GM06990 (cell line): ENCODE data around the gene ZBTB20.

ENCODE experiments used
- DNase-seq: peaks from one replicate; pipeline ENCODE4 v3.0.0-alpha.2; 2011; ENCODE audit not compliant: insufficient read length; ENCODE audit errors: extremely low read depth
- H3K27me3 ChIP-seq: replicated peaks from 2 replicates; pipeline ENCODE4 v1.6.0; 2011; ENCODE audit warnings: low read length; ENCODE audit not compliant: control insufficient read depth, insufficient read depth
- H3K36me3 ChIP-seq: 2 replicates; pipeline ENCODE4 v1.5.1; 2011; ENCODE audit warnings: low read length; ENCODE audit not compliant: control insufficient read depth, insufficient read depth
- H3K4me3 ChIP-seq: replicated peaks from 2 replicates; pipeline ENCODE4 v1.5.1; 2011; ENCODE audit warnings: low read depth, mild to moderate bottlenecking, control low read depth, low read length
- CTCF ChIP-seq: IDR thresholded peaks from 2 replicates; pipeline ENCODE4 v1.5.1; 2011; ENCODE audit warnings: low read length, control low read depth, mild to moderate bottlenecking, inconsistent platforms; ENCODE audit not compliant: insufficient read depth, poor library complexity, severe bottlenecking

Gene ZBTB20

GRCh38 chr3:114707252-114707860 lies 439.7 kb downstream of the ZBTB20 start:
- no peaks in the 10 kb centered on the region for H3K27me3 ChIP-seq
- no peak for DNase-seq
- TF ChIP-seq CTCF, result no peak
- no peak overlapping the region for H3K4me3 ChIP-seq
- no peaks in the 10 kb centered on the region for H3K36me3 ChIP-seq

GRCh38 chr3:114706591-114707232 lies 440.4 kb downstream of the ZBTB20 start:
- peak; percentile 16 for DNase-seq
- Histone ChIP-seq H3K4me3 (no peak overlapping the region), H3K27me3 (no peaks in the 10 kb centered on the region), H3K36me3 (no peaks in the 10 kb centered on the region)
- TF ChIP-seq CTCF, result no peak

GRCh38 chr3:114700637-114701234 lies 446.4 kb downstream of the ZBTB20 start:
- H3K4me3 ChIP-seq, result no peak overlapping the region
- DNase-seq, result no peak
- H3K27me3 ChIP-seq, result no peaks in the 10 kb centered on the region
- TF ChIP-seq CTCF, result no peak
- H3K36me3 ChIP-seq, result no peaks in the 10 kb centered on the region

GRCh38 chr3:114698146-114699105 lies 448.7 kb downstream of the ZBTB20 start:
- Histone ChIP-seq H3K4me3 (no peak overlapping the region), H3K27me3 (no peaks in the 10 kb centered on the region), H3K36me3 (no peaks in the 10 kb centered on the region)
- DNase-seq, result no peak
- no peak for TF ChIP-seq CTCF

GRCh38 chr3:114697401-114697800 lies 449.7 kb downstream of the ZBTB20 start:
- no peak for TF ChIP-seq CTCF
- H3K27me3 ChIP-seq, result no peaks in the 10 kb centered on the region
- H3K4me3 ChIP-seq, result no peak overlapping the region
- no peaks in the 10 kb centered on the region for H3K36me3 ChIP-seq
- DNase-seq, result no peak
